Mesothelial cell of epicardium (in vitro differentiated cells): Measurements from ENCODE around the gene SLF2. TPM values are rescaled to one million over a fixed set of nuclear protein-coding genes. Genes with fewer than 3 reads are reported as not detected.

Experiments used
- DNase-seq, 2 experiments: peaks; one replicate each; pipeline ENCODE4 v3.0.0; 2021; ENCODE audit warnings: low spot score in 2 of 2; ENCODE audit not compliant: unreplicated experiment in 2 of 2
- H3K27ac Mint-ChIP-seq: 2 replicates; pipeline ENCODE4 v1.8.0; 2021; ENCODE audit warnings: mixed read lengths
- H3K27me3 Mint-ChIP-seq: 2 replicates; pipeline ENCODE4 v1.8.0; 2021; ENCODE audit warnings: low read depth, mixed read lengths
- H3K36me3 Mint-ChIP-seq: 2 replicates; pipeline ENCODE4 v1.8.0; 2021; ENCODE audit warnings: mixed read lengths
- H3K4me1 Mint-ChIP-seq: 2 replicates; pipeline ENCODE4 v1.8.0; 2021; ENCODE audit warnings: mixed read lengths
- H3K4me3 Mint-ChIP-seq: 2 replicates; pipeline ENCODE4 v1.8.0; 2021; ENCODE audit warnings: mild to moderate bottlenecking, moderate library complexity, mixed read lengths
- H3K9me3 Mint-ChIP-seq: 2 replicates; pipeline ENCODE4 v1.8.0; 2021; ENCODE audit warnings: mixed read lengths
- total RNA-seq: library from RNA; stranded (reverse); gene quantifications from 3 replicates; pipeline ENCODE4 v1.2.1, GENCODE V29; 2021
- TF ChIP-seq, protein P1 (sequence below): fragments of 200-600 bp; sonication (generic); IDR thresholded peaks from one replicate; pipeline ENCODE4 v1.5.0; 2021; ENCODE audit warnings: antibody characterized with exemption; ENCODE audit not compliant: unreplicated experiment

The SLF2 gene
- total RNA-seq, 1 donor from 2014 or later: 35.5 TPM

GRCh38 chr10:100890673-100891317 is 22.0 kb upstream of the SLF2 start:
- Mint-ChIP-seq H3K27me3 (peaks cover 53% of the 10 kb centered on the region), H3K9me3 (no peaks in the 10 kb centered on the region), H3K4me1 (peaks cover 16% of the 10 kb centered on the region), H3K27ac (peak overlapping the region; percentile 27), H3K4me3 (no peak overlapping the region), H3K36me3 (no peaks in the 10 kb centered on the region)
- DNase-seq: no peak
- TF ChIP-seq, protein P1, sequence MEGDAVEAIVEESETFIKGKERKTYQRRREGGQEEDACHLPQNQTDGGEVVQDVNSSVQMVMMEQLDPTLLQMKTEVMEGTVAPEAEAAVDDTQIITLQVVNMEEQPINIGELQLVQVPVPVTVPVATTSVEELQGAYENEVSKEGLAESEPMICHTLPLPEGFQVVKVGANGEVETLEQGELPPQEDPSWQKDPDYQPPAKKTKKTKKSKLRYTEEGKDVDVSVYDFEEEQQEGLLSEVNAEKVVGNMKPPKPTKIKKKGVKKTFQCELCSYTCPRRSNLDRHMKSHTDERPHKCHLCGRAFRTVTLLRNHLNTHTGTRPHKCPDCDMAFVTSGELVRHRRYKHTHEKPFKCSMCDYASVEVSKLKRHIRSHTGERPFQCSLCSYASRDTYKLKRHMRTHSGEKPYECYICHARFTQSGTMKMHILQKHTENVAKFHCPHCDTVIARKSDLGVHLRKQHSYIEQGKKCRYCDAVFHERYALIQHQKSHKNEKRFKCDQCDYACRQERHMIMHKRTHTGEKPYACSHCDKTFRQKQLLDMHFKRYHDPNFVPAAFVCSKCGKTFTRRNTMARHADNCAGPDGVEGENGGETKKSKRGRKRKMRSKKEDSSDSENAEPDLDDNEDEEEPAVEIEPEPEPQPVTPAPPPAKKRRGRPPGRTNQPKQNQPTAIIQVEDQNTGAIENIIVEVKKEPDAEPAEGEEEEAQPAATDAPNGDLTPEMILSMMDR: no peak

DNA sequence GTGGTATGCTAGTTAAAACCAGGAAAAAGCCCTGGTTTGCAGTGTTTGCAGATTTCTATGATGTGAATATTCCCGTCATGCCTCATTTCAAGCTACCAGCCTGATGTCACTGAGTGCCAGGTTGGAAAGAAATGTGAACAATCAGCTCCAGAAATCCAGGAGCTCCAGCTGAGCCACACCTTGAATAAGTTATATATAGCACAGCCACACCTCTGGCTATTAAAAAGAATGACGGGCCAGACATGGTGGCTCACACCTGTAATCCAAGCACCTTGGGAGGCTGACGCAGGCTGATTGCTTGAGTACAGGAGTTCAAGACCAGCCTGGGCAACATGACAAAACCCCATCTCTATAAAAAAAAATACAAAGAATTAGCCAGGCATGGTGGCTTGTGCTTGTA is 18.7 kb upstream of the SLF2 start:
- Mint-ChIP-seq H3K4me3 (no peak overlapping the region), H3K36me3 (no peaks in the 10 kb centered on the region), H3K9me3 (no peaks in the 10 kb centered on the region), H3K27me3 (peaks cover 59% of the 10 kb centered on the region), H3K4me1 (peaks cover 9% of the 10 kb centered on the region), H3K27ac (no peak overlapping the region)
- TF ChIP-seq, protein P1: no peak
- DNase-seq: no peak

DNA sequence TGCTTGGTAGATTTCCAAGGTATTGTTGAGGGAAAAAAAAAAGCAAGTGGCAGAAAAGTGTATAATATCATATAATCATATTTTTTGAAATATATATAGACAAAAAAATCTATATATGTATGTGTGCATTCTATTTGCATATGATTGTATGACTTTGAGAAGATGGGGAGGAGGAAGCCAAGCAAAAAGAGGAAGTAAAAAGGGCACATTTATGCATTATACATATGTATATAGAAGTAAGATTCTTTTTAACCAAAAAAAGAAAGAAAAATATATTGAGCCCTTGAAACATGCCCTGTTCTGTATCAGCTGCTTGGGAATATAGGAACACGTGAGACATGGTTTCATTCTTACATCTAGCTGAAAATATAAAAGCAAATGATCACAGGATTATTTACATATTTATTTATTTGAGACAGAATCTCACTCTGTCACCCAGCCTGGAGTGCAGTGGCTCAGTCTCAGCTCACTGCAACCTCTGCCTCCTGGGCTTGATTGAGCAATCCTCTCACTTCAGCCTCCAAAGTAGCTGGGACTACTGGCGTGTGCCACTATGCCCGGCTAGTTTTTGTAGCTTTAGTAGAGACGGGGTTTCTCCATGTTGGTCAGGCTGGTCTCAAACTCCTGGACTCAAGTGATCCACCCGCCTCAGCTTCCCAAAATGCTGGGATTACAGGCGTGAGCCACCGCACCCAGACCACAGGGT is 18.0 kb upstream of the SLF2 start:
- peaks cover 55% of the 10 kb centered on the region for H3K27me3 Mint-ChIP-seq
- H3K4me3 Mint-ChIP-seq: no peak overlapping the region
- TF ChIP-seq, protein P1: no peak

GRCh38 chr10:100895346-100895745 is 17.4 kb upstream of the SLF2 start:
- Mint-ChIP-seq H3K4me3 (no peak overlapping the region), H3K27ac (no peak overlapping the region), H3K36me3 (no peaks in the 10 kb centered on the region), H3K27me3 (peaks cover 52% of the 10 kb centered on the region), H3K4me1 (peaks cover 9% of the 10 kb centered on the region), H3K9me3 (no peaks in the 10 kb centered on the region)
- TF ChIP-seq, protein P1: no peak
- DNase-seq: no peak

More for the DNA sequence above, 18.0 kb upstream of the SLF2 start:
- H3K4me1 Mint-ChIP-seq: peaks cover 9% of the 10 kb centered on the region
- DNase-seq: no peak
- no peak overlapping the region for H3K27ac Mint-ChIP-seq
- no peaks in the 10 kb centered on the region for H3K36me3 Mint-ChIP-seq
- H3K9me3 Mint-ChIP-seq: no peaks in the 10 kb centered on the region

- TF ChIP-seq, protein P1: no peak
- Mint-ChIP-seq H3K36me3 (no peaks in the 10 kb centered on the region), H3K27ac (no peak overlapping the region), H3K4me3 (no peak overlapping the region), H3K4me1 (peaks cover 7% of the 10 kb centered on the region), H3K9me3 (no peaks in the 10 kb centered on the region), H3K27me3 (peaks cover 47% of the 10 kb centered on the region)
- DNase-seq: no peak
Observed at GRCh38 chr10:100895896-100896295, 16.9 kb upstream of the SLF2 start.
